GM10248 (cell line): ENCODE results near the gene TMEM121.
"Not testable (repeated sequence)": the region's sequence is repeated elsewhere in the genome, so short reads cannot be mapped to it uniquely, and the experiment has no call there.

Experiments used
- CTCF ChIA-PET: fragments of 300-600 bp; sonication (Branson Sonifier 250); formaldehyde crosslinking; extraction: SDS; loops from one replicate; lab custom pipeline; 2021; ENCODE audit warnings: antibody characterized with exemption; lab: Yijun Ruan, JAX
- POLR2A ChIA-PET: fragments of 350-650 bp; sonication (Branson Sonifier 250); formaldehyde crosslinking; extraction: SDS; loops from one replicate; lab custom pipeline; 2020; ENCODE audit warnings: antibody characterized with exemption; lab: Yijun Ruan, JAX
- DNase-seq: peaks from one replicate; pipeline ENCODE4 v3.0.0; 2012; ENCODE audit errors: extremely low spot score
- CTCF ChIP-seq: IDR thresholded peaks from 2 replicates; pipeline ENCODE4 v1.5.1; 2012; ENCODE audit warnings: mild to moderate bottlenecking, low read depth; ENCODE audit errors: extremely low read depth, missing control alignments, control extremely low read depth

TMEM121 gene

GRCh38 chr14:105541218-105541875 is 15.0 kb downstream of the TMEM121 start:
- no peak for TF ChIP-seq CTCF
- POLR2A ChIA-PET: no interaction called here
- no peak for DNase-seq
- CTCF ChIA-PET: interaction anchor here (0.7 to 1.3 kb wide), 2 partner anchors 832 to 876 kb away, joined by 3 to 4 read pairs; no protein-coding TSS in a partner anchor

GRCh38 chr14:105545676-105546075 is 19.3 kb downstream of the TMEM121 start:
- CTCF ChIA-PET: interaction anchor here (1.5 to 3.4 kb wide), 2 partner anchors 13 to 872 kb away, joined by 7 to 19 read pairs; no protein-coding TSS in a partner anchor
- POLR2A ChIA-PET: not testable (repeated sequence)

GRCh38 chr14:105546410-105546809 is 20.0 kb downstream of the TMEM121 start:
- CTCF ChIA-PET: not testable (repeated sequence)

More at GRCh38 chr14:105545676-105546075, 19.3 kb downstream of the TMEM121 start:
- not testable (repeated sequence) for DNase-seq

GRCh38 chr14:105547072-105547471 is 20.7 kb downstream of the TMEM121 start:
- CTCF ChIA-PET: not testable (repeated sequence)

More at GRCh38 chr14:105546410-105546809, 20.0 kb downstream of the TMEM121 start:
- POLR2A ChIA-PET, DNase-seq: not testable (repeated sequence)

GRCh38 chr14:105547741-105548169 is 21.4 kb downstream of the TMEM121 start:
- CTCF ChIA-PET: interaction anchor here (0.9 to 3.8 kb wide), 5 partner anchors 9 to 870 kb away, joined by 3 to 39 read pairs (median 8); no protein-coding TSS in a partner anchor

More at GRCh38 chr14:105547072-105547471, 20.7 kb downstream of the TMEM121 start:
- POLR2A ChIA-PET, DNase-seq: not testable (repeated sequence)

GRCh38 chr14:105549481-105549880 is 23.1 kb downstream of the TMEM121 start:
- ChIA-PET CTCF (interaction anchor here (0.8 to 3.8 kb wide), 7 partner anchors 10 to 868 kb away, joined by 3 to 39 read pairs (median 6); no protein-coding TSS in a partner anchor), POLR2A (no interaction called here)
- TF ChIP-seq CTCF: no peak
- DNase-seq: no peak

More at GRCh38 chr14:105547741-105548169, 21.4 kb downstream of the TMEM121 start:
- no peak for TF ChIP-seq CTCF
- DNase-seq: no peak
- POLR2A ChIA-PET: no interaction called here

GRCh38 chr14:105554022-105554421 is 27.6 kb downstream of the TMEM121 start:
- no peak for DNase-seq
- CTCF ChIA-PET: interaction anchor here (1.1 to 1.4 kb wide), 3 partner anchors 17 to 868 kb away, joined by 3 to 5 read pairs (median 3); no protein-coding TSS in a partner anchor
- no peak for TF ChIP-seq CTCF
- POLR2A ChIA-PET: no interaction called here

- ChIA-PET CTCF (interaction anchor here (1.3 to 1.4 kb wide), 2 partner anchors 17 to 867 kb away, joined by 3 read pairs; no protein-coding TSS in a partner anchor), POLR2A (no interaction called here)
- TF ChIP-seq CTCF: no peak
- DNase-seq: no peak
These were observed 28.1 kb downstream of the TMEM121 start for GRCh38 chr14:105554523-105554922.

- DNase-seq, POLR2A ChIA-PET, CTCF ChIA-PET: not testable (repeated sequence)
These were observed 31.3 kb downstream of the TMEM121 start for GRCh38 chr14:105557671-105558070.

GRCh38 chr14:105558449-105559154 is 32.2 kb downstream of the TMEM121 start:
- POLR2A ChIA-PET, DNase-seq: not testable (repeated sequence)
- CTCF ChIA-PET: interaction anchor here (0.7 to 1.2 kb wide), 4 partner anchors 9 to 859 kb away, joined by 3 to 6 read pairs (median 3); no protein-coding TSS in a partner anchor
